Nephron progenitor cell (in vitro differentiated cells): ENCODE data around the gene AIF1.
A peak's percentile ranks its signal among the peaks of the same experiment; 100 is the strongest.

Source experiments
- DNase-seq: peaks from one replicate; pipeline ENCODE4 v3.0.0; 2021
- H3K27ac Mint-ChIP-seq: 2 replicates; pipeline ENCODE4 v1.8.0; 2021; ENCODE audit warnings: mild to moderate bottlenecking, moderate library complexity, mixed read lengths
- H3K27me3 Mint-ChIP-seq: 2 replicates; pipeline ENCODE4 v1.8.0; 2021; ENCODE audit warnings: mild to moderate bottlenecking, low read depth, mixed read lengths; ENCODE audit not compliant: poor library complexity
- H3K36me3 Mint-ChIP-seq: 2 replicates; pipeline ENCODE4 v1.8.0; 2021; ENCODE audit warnings: low read depth, mixed read lengths
- H3K4me1 Mint-ChIP-seq: 2 replicates; pipeline ENCODE4 v1.8.0; 2021; ENCODE audit warnings: mixed read lengths
- H3K4me3 Mint-ChIP-seq: 2 replicates; pipeline ENCODE4 v1.8.0; 2021; ENCODE audit warnings: mild to moderate bottlenecking, moderate library complexity, mixed read lengths
- H3K9me3 Mint-ChIP-seq: 2 replicates; pipeline ENCODE4 v1.8.0; 2021; ENCODE audit warnings: mild to moderate bottlenecking, moderate library complexity, mixed read lengths
- TF ChIP-seq, protein P1 (sequence below): fragments of 200-600 bp; sonication (generic); IDR thresholded peaks from 2 replicates; pipeline ENCODE4 v1.5.0; 2021; ENCODE audit warnings: antibody characterized with exemption

Gene AIF1

DNA sequence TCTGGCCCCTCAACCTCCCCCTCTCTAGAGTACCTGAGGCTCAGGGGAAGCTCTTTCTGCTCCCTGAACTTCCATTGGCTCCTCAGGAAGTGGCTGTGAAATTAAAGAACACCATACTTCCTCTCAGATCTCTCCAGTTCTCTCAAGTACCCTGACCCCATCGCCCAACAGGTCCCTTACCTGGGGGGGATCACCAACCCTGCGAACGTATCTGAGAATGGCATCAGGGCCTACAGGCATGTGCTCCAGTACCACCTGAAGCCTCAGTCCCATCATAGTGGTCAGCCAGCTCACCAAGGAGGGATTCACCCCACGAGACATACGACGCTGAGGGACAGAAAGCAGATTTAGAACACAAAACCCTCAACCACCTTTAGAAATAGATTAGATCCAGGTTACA is 25.6 kb downstream of the AIF1 start:
- no peak for DNase-seq
- no peaks in the 10 kb centered on the region for H3K9me3 Mint-ChIP-seq
- no peaks in the 10 kb centered on the region for H3K27me3 Mint-ChIP-seq
- TF ChIP-seq, protein P1, sequence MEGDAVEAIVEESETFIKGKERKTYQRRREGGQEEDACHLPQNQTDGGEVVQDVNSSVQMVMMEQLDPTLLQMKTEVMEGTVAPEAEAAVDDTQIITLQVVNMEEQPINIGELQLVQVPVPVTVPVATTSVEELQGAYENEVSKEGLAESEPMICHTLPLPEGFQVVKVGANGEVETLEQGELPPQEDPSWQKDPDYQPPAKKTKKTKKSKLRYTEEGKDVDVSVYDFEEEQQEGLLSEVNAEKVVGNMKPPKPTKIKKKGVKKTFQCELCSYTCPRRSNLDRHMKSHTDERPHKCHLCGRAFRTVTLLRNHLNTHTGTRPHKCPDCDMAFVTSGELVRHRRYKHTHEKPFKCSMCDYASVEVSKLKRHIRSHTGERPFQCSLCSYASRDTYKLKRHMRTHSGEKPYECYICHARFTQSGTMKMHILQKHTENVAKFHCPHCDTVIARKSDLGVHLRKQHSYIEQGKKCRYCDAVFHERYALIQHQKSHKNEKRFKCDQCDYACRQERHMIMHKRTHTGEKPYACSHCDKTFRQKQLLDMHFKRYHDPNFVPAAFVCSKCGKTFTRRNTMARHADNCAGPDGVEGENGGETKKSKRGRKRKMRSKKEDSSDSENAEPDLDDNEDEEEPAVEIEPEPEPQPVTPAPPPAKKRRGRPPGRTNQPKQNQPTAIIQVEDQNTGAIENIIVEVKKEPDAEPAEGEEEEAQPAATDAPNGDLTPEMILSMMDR, result no peak
- peaks cover 62% of the 10 kb centered on the region for H3K36me3 Mint-ChIP-seq
- peak overlapping the region; percentile 40 for H3K27ac Mint-ChIP-seq
- H3K4me3 Mint-ChIP-seq, result no peak overlapping the region
- no peaks in the 10 kb centered on the region for H3K4me1 Mint-ChIP-seq

DNA sequence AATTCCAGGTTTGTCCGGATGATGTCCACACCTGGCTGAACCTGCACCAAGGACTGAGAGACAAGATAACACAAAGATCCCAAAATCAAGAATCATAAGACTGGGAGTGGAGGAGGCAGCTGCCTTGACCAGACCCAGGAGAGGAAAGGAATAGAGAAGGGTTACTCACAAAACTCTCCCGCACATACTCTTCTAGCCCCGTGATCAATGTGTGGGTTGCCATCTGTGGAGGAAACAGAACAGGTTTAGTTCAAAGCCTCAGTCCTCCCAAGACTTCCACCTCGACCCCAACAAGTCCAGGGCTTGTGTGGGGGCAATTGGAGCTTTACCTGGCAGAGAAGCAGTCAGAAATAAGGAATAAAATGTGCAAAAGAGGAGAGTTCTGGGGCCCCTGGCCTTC is 26.3 kb downstream of the AIF1 start:
- H3K36me3 Mint-ChIP-seq, result peaks cover 62% of the 10 kb centered on the region
- no peaks in the 10 kb centered on the region for H3K9me3 Mint-ChIP-seq
- no peak overlapping the region for H3K4me3 Mint-ChIP-seq
- peak overlapping the region; percentile 82 for H3K27ac Mint-ChIP-seq
- TF ChIP-seq, protein P1, result no peak
- H3K4me1 Mint-ChIP-seq, result no peaks in the 10 kb centered on the region
- no peak for DNase-seq
- no peaks in the 10 kb centered on the region for H3K27me3 Mint-ChIP-seq

DNA sequence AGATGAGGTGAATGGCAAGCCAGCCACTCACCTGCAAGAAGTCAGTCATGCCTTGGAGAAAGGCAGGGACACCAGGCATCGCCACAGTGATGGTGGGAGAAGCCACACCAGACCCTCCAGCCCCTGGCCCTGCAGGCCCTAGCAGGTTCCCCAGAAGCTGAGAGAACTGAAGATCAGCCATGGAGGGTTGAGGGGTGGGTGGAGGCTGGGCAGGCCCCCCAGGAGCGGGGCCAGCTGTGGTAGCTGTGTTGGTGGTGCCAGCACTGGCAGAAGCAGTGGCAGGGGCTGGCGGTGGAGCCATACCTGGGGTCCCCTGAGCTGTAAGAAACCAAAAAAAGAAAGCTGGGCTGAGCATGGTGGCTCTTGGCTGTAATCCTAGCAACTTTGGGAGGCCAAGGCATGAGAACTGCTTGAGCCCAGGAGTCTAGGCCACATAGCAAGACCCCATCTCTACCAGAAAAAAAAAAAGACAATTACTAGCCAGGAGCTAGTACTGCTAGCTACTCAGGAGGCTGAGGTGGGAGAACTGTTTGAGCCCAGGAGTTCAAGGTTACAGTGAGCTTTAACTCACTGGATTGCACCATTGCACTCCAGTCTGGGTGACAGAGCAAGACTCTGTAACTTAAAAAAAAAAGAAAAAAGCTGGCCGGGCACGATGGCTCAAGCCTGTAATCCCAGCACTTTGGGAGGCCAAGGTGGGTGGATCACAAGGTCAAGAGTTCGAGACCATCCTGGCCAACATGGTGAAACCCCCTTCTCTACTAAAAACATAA is 27.9 kb downstream of the AIF1 start:
- Mint-ChIP-seq H3K4me3 (no peak overlapping the region), H3K36me3 (peaks cover 64% of the 10 kb centered on the region), H3K27ac (no peak overlapping the region), H3K27me3 (no peaks in the 10 kb centered on the region), H3K4me1 (no peaks in the 10 kb centered on the region), H3K9me3 (no peaks in the 10 kb centered on the region)
- DNase-seq, result no peak
- TF ChIP-seq, protein P1, result no peak

DNA sequence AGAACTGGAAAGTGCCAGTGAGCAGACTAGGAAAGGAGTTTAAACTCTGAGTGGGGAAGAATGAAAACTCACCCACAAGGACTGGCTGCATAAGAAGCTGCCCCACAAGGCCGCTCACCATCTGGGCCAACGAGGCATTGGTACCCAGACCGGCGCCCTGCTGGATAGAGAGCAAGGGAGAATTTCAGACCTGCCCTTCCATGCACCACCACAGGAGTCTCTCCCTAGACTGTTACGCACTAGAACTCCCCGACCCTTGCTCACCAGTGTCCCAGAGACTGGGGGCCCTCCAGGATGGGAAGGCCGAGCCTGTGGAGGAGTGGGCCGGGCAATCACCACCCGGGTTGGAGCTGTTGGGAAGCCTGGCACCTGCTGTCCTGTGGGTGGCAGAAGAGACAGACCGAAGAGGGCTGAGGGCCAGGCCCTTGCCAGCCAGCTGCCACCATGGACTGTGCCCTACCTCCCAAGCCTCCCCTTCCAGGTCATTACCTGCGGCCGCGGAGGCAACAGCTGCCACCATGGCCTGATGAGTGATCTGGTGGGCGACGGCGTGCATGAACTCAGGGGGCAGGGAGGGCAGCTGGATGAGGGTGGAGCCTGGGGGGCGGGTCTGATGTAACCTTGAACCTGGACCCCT is 28.9 kb downstream of the AIF1 start:
- H3K36me3 Mint-ChIP-seq, result peaks cover 70% of the 10 kb centered on the region
- TF ChIP-seq, protein P1, result no peak
- DNase-seq, result no peak
- no peaks in the 10 kb centered on the region for H3K9me3 Mint-ChIP-seq
- peaks cover 6% of the 10 kb centered on the region for H3K4me1 Mint-ChIP-seq
- H3K27me3 Mint-ChIP-seq, result no peaks in the 10 kb centered on the region
- no peak overlapping the region for H3K27ac Mint-ChIP-seq
- H3K4me3 Mint-ChIP-seq, result no peak overlapping the region

DNA sequence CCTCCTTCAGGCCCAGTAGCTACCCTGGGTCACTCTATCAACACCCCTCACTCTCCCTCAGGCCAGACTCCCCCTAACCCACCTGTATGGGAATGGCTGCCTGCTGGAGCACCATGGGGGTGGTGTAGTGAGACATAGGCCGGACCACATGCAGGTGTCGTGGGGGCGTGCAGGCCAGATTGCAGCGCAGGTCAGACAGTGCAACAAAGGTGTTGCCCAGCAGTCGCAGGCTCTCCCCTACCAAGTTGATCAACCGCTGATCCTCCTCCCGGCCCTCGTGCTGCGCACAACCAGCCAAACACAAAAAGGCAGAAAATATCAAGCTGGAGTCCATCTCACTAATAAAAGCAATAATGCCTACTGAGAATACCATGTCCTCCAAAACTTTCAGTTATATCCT is 30.3 kb downstream of the AIF1 start:
- Mint-ChIP-seq H3K27me3 (no peaks in the 10 kb centered on the region), H3K9me3 (no peaks in the 10 kb centered on the region), H3K36me3 (peaks cover 74% of the 10 kb centered on the region), H3K4me1 (peaks cover 16% of the 10 kb centered on the region), H3K27ac (peak overlapping the region; percentile 48), H3K4me3 (no peak overlapping the region)
- TF ChIP-seq, protein P1, result no peak
- no peak for DNase-seq
